Measurements from ENCODE around the gene TIMM17B.

GRCh38 chrX:48892896-48893295, 4.7 kb downstream of the TIMM17B start:
- TF ChIP-seq SAP30 (IDR thresholded peaks at IDR 0.05; ENCODE audit: insufficient read depth, insufficient replicate concordance, low read length) = no peak
- TF ChIP-seq CTCF (IDR thresholded peaks at IDR 0.05; ENCODE audit: control extremely low read depth in 1 of 3, insufficient read depth in 1 of 3, low read depth in 1 of 3, low read length in 3 of 3) = no peak
- TF ChIP-seq POLR2A (IDR thresholded peaks at IDR 0.05; ENCODE audit: control extremely low read depth in 1 of 2, low read depth in 2 of 2, low read length in 2 of 2) = no peak
